ENCODE results near the gene KLHL29.

DNA sequence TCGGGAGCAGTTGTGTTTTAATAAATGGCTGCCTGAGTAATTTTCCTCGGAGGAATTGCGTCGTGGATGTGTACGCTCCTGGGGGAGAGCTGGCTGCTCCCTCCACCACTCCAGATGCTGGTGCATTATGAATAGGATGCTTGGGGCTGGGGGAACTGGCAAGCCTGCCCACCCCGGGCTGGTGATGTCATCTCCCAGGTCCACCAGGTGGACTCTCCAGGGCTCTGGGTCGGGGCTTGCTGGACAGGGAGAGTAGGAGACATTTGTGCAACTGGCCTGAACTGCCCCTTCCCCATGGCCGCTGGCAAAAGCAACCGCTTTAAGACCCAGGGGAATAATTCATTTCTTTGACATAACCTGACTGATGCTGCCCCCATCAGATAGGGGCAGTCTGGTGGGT lies 158.7 kb downstream of the KLHL29 start:
- TF ChIP-seq, protein P1, sequence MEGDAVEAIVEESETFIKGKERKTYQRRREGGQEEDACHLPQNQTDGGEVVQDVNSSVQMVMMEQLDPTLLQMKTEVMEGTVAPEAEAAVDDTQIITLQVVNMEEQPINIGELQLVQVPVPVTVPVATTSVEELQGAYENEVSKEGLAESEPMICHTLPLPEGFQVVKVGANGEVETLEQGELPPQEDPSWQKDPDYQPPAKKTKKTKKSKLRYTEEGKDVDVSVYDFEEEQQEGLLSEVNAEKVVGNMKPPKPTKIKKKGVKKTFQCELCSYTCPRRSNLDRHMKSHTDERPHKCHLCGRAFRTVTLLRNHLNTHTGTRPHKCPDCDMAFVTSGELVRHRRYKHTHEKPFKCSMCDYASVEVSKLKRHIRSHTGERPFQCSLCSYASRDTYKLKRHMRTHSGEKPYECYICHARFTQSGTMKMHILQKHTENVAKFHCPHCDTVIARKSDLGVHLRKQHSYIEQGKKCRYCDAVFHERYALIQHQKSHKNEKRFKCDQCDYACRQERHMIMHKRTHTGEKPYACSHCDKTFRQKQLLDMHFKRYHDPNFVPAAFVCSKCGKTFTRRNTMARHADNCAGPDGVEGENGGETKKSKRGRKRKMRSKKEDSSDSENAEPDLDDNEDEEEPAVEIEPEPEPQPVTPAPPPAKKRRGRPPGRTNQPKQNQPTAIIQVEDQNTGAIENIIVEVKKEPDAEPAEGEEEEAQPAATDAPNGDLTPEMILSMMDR (conservative IDR thresholded peaks at IDR 0.05) = no peak
- TF ChIP-seq EZH2 (IDR thresholded peaks at IDR 0.05; ENCODE audit: low read depth) = no peak
